HEK293T (cell line): ENCODE results near the gene CTDSP1.

Experiments used
- CTCF ChIA-PET: fragments of 350-600 bp; formaldehyde crosslinking; extraction: SDS; loops from one replicate; lab custom pipeline; 2021; ENCODE audit warnings: antibody characterized with exemption, inconsistent platforms; lab: Yijun Ruan, JAX
- POLR2A ChIA-PET: fragments of 350-600 bp; formaldehyde crosslinking; extraction: SDS; loops from one replicate; lab custom pipeline; 2020; ENCODE audit warnings: antibody characterized with exemption, inconsistent platforms; lab: Yijun Ruan, JAX
- DNase-seq: peaks from one replicate; pipeline ENCODE4 v3.0.0; 2012; ENCODE audit warnings: mixed read lengths; ENCODE audit errors: extremely low spot score
- ARNT ChIP-seq: fragments of 450-650 bp; IDR thresholded peaks from 2 replicates; pipeline ENCODE4 v1.6.1; 2017; ENCODE audit warnings: mild to moderate bottlenecking
- BHLHE40 ChIP-seq: fragments of 450-650 bp; IDR thresholded peaks from 2 replicates; pipeline ENCODE4 v1.6.1; 2016; ENCODE audit warnings: mild to moderate bottlenecking, moderate library complexity, borderline replicate concordance
- CTBP1 ChIP-seq: fragments of 450-650 bp; IDR thresholded peaks from 2 replicates; pipeline ENCODE4 v1.6.1; 2016; ENCODE audit warnings: borderline replicate concordance
- ELF4 ChIP-seq: fragments of 450-650 bp; IDR thresholded peaks from 2 replicates; pipeline ENCODE4 v1.6.1; 2017; ENCODE audit warnings: antibody characterized with exemption
- FOXA1 ChIP-seq: fragments of 450-650 bp; IDR thresholded peaks from 2 replicates; pipeline ENCODE4 v1.6.1; 2016; ENCODE audit warnings: mild to moderate bottlenecking
- FOXK2 ChIP-seq: fragments of 450-650 bp; IDR thresholded peaks from 2 replicates; pipeline ENCODE4 v1.6.1; 2016; ENCODE audit warnings: mild to moderate bottlenecking
- FOXM1 ChIP-seq: fragments of 450-650 bp; IDR thresholded peaks from 2 replicates; pipeline ENCODE4 v1.6.1; 2017; ENCODE audit warnings: mild to moderate bottlenecking, borderline replicate concordance
- HDGF ChIP-seq: fragments of 450-650 bp; IDR thresholded peaks from 2 replicates; pipeline ENCODE4 v1.6.1; 2017; ENCODE audit warnings: antibody characterized with exemption, borderline replicate concordance
- L3MBTL2 ChIP-seq: fragments of 450-650 bp; conservative IDR thresholded peaks from 2 replicates; pipeline ENCODE4 v1.6.1; 2016; ENCODE audit warnings: mild to moderate bottlenecking
- LEF1 ChIP-seq: fragments of 450-650 bp; IDR thresholded peaks from 2 replicates; pipeline ENCODE4 v1.6.1; 2017; ENCODE audit warnings: mild to moderate bottlenecking, borderline replicate concordance
- NFRKB ChIP-seq: fragments of 450-650 bp; IDR thresholded peaks from 2 replicates; pipeline ENCODE4 v1.6.1; 2016; ENCODE audit warnings: mild to moderate bottlenecking, moderate library complexity
- PKNOX1 ChIP-seq: fragments of 450-650 bp; IDR thresholded peaks from 2 replicates; pipeline ENCODE4 v1.6.1; 2016
- SP1 ChIP-seq: fragments of 450-650 bp; IDR thresholded peaks from 2 replicates; pipeline ENCODE4 v1.6.1; 2017
- SUZ12 ChIP-seq: fragments of 450-650 bp; IDR thresholded peaks from 2 replicates; pipeline ENCODE4 v1.6.1; 2016; ENCODE audit warnings: mild to moderate bottlenecking
- TARDBP ChIP-seq: fragments of 450-650 bp; IDR thresholded peaks from 2 replicates; pipeline ENCODE4 v1.6.1; 2016
- ZNF384 ChIP-seq: fragments of 450-650 bp; IDR thresholded peaks from 2 replicates; pipeline ENCODE4 v1.6.1; 2016

CTDSP1 gene

GRCh38 chr2:218394298-218395089, 5.2 kb upstream of the CTDSP1 start:
- TF ChIP-seq L3MBTL2 (no peak), FOXK2 (no peak), PKNOX1 (no peak), HDGF (no peak), LEF1 (no peak), NFRKB (no peak), SP1 (no peak), SUZ12 (no peak), FOXA1 (no peak), ARNT (no peak), ELF4 (no peak), BHLHE40 (no peak), CTBP1 (no peak), ZNF384 (no peak), TARDBP (no peak), FOXM1 (no peak)
- CTCF ChIA-PET = no interaction called here
- DNase-seq = no peak
- POLR2A ChIA-PET = no interaction called here

- ChIA-PET POLR2A (no interaction called here), CTCF (interaction anchor here (0.9 kb wide), 1 partner anchor 9 kb away, joined by 3 read pairs; no protein-coding TSS in a partner anchor)
- no peak for TF ChIP-seq FOXM1
- TF ChIP-seq TARDBP = no peak
- TF ChIP-seq BHLHE40 = no peak
Measured at GRCh38 chr2:218395090-218395444, 4.6 kb upstream of the CTDSP1 start.

GRCh38 chr2:218395456-218395825, 4.2 kb upstream of the CTDSP1 start:
- ChIA-PET POLR2A (interaction anchor here (0.5 to 2.1 kb wide), 3 partner anchors 38 to 125 kb away, joined by 3 to 12 read pairs (median 3); partner anchors contain the start of genes AAMP and PNKD), CTCF (interaction anchor here (0.9 kb wide), 1 partner anchor 10 kb away, joined by 3 read pairs; no protein-coding TSS in a partner anchor)
- no peak for TF ChIP-seq ELF4
- no peak for TF ChIP-seq BHLHE40
- no peak for TF ChIP-seq PKNOX1
- no peak for TF ChIP-seq SP1
- no peak for TF ChIP-seq ARNT
- no peak for TF ChIP-seq CTBP1
- DNase-seq = no peak

More at GRCh38 chr2:218395090-218395444, 4.6 kb upstream of the CTDSP1 start:
- no peak for DNase-seq

- CTCF ChIA-PET = interaction anchor here (0.6 to 0.9 kb wide), 7 partner anchors 9 to 174 kb away, joined by 3 to 5 read pairs (median 3); partner anchors contain the start of gene VIL1
- TF ChIP-seq FOXA1 (no peak), LEF1 (no peak), HDGF (no peak), FOXM1 (peak; percentile 92), ZNF384 (no peak), ARNT (no peak), ELF4 (no peak), L3MBTL2 (peak; percentile 91), CTBP1 (0 out of 2 replicates have a peak, but pooled peaks have one; percentile 26)
- POLR2A ChIA-PET = interaction anchor here (0.5 to 2.1 kb wide), 4 partner anchors 10 to 126 kb away, joined by 3 to 12 read pairs (median 4); partner anchors contain the start of genes AAMP and PNKD
- DNase-seq = peak; percentile 80
Measured at GRCh38 chr2:218395826-218396687, 3.6 kb upstream of the CTDSP1 start.

- TF ChIP-seq FOXM1 (no peak), LEF1 (no peak), FOXK2 (no peak), ARNT (no peak), FOXA1 (no peak), SUZ12 (no peak), L3MBTL2 (no peak), TARDBP (no peak), BHLHE40 (no peak), CTBP1 (no peak)
- DNase-seq = no peak
- ChIA-PET CTCF (interaction anchor here (0.6 to 0.9 kb wide), 6 partner anchors 8 to 175 kb away, joined by 3 to 5 read pairs (median 3); partner anchors contain the start of gene VIL1), POLR2A (interaction anchor here (1.1 to 2.1 kb wide), 3 partner anchors 9 to 126 kb away, joined by 3 to 12 read pairs (median 5); partner anchors contain the start of genes AAMP and PNKD)
Measured at GRCh38 chr2:218396688-218397462, 2.8 kb upstream of the CTDSP1 start.
